SKM-1 (cell line): ENCODE measurements around the gene GCH1.
"Not testable (repeated sequence)": the region's sequence is repeated elsewhere in the genome, so short reads cannot be mapped to it uniquely, and the experiment has no call there.

ENCODE experiments used
- DNase-seq: peaks from one replicate; lab custom pipeline; 2025; ENCODE audit not compliant: unreplicated experiment; lab: John Stamatoyannopoulos, UW

GCH1 gene

GRCh38 chr14:54803926-54804537, 98.6 kb downstream of the GCH1 start:
- no peak for DNase-seq

- no peak for DNase-seq
Measured at GRCh38 chr14:54803396-54803795, 99.2 kb downstream of the GCH1 start.

DNA sequence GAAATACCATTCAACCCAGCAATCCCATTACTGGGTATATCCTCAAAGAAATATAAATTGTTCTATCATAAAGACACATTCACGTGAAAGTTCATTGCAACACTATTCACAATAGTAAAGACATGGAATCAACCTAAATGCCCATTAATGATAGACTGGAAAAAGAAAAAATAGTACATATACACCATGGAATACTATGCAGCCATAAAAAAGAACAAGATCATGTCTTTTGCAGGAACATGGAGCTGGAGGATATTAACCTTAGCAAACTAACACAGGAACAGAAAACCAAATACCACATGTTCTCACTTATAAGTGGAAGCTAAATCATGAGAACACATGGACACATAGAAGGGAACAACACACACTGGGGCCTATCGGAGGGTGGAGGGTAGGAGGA, 101.1 kb downstream of the GCH1 start:
- not testable (repeated sequence) for DNase-seq

GRCh38 chr14:54798465-54799124, 104.0 kb downstream of the GCH1 start:
- DNase-seq, result no peak

GRCh38 chr14:54797986-54798385, 104.6 kb downstream of the GCH1 start:
- no peak for DNase-seq

DNA sequence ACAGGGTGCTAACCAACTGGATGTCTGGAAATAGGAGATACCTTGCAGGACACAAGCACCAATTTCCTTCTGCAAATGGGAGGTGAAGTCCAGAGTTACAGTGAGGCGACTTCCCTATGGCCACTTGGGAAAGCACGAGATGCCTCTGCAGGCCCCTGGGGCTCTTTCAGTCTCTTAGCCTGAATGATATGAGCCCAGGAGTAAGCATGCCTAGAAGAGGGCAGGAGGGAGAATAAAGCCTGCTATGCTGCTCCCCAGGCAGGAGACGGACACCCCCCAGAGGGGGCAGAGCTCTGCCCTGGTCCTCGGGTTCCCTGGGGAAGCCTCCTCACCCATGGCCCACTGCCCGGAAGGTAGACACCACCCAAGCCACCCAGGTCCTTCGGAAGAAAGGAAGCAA, 105.1 kb downstream of the GCH1 start:
- DNase-seq, result no peak

DNA sequence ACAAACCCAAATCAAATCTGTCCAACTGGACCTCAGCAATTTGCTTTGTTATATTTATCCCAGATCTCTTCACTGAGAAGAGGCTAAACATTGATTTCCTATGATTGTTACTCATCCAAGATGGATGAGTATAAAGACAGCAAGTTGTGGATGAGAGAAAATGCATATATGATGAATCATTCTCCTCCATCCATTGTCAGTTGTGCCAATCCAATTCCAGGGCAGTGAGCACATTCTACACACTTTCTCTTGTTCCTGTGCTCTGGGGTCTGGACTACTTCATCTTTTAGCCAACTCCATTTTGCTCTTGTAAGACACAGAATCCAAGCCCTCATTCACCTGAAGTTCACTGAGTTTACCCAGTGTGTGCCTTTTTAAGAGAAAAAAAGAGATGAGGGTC, 105.7 kb downstream of the GCH1 start:
- DNase-seq, result no peak

DNA sequence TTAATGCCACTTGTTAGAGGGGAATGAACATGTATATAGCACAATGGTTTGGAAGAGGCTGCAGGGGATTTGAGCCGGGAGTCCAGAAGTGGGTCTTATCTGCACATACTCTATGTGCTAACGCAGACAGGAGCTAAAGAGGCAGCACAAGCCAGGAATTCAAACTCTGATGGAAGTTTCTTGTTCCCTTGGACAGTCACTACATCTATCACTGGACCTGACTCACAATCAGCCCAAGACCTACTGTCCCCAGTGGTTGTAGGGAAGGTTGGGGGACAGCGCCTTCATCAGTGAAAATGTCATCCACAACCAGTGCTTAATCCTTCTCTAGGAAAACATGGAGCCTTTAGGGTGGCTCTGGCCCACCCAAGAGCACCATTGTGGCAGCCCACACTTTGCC, 107.8 kb downstream of the GCH1 start:
- DNase-seq, result no peak

- DNase-seq, result no peak
Measured at GRCh38 chr14:54794159-54794558, 108.5 kb downstream of the GCH1 start.

GRCh38 chr14:54792288-54792687, 110.3 kb downstream of the GCH1 start:
- no peak for DNase-seq
